Activated T-cell treated with anti-CD3 and anti-CD28 coated beads for 4 hours (primary cell): Measurements from ENCODE around the gene FER1L5.
"Not testable (repeated sequence)": the region's sequence is repeated elsewhere in the genome, so short reads cannot be mapped to it uniquely, and the experiment has no call there.

ENCODE experiments used
- DNase-seq: peaks from one replicate; pipeline ENCODE4 v3.0.0-alpha.2; 2020

FER1L5 gene

DNA sequence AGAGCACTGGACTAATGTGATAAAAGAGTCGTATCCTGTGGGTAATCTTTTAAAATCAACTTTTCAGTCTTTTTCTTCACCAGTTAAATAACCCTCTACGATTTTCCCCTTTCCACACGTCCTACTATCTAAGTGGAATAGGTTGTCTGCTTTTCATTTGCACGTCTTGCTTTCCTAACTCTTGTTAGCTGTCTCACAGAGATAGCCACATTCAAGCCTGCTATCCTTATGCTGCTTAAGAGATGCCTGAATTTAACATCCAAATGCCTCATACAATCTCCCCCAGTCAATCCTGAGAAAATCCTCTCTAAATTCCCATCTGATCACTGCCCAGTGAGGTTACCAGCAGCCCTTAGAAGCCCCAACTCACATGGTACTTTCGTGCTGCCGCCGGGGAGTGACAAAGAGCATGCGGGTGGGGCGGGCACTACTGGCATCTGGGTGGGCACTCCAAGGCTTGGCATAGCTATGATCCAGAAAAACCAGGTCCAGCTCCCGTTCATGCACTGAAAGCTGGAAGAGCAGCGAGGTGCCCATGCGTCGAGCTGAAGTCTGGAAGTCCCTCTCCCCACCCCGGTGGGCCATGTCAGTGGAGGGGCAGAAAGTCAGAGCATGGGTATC lies 5.9 kb upstream of the FER1L5 start:
- no peak for DNase-seq

DNA sequence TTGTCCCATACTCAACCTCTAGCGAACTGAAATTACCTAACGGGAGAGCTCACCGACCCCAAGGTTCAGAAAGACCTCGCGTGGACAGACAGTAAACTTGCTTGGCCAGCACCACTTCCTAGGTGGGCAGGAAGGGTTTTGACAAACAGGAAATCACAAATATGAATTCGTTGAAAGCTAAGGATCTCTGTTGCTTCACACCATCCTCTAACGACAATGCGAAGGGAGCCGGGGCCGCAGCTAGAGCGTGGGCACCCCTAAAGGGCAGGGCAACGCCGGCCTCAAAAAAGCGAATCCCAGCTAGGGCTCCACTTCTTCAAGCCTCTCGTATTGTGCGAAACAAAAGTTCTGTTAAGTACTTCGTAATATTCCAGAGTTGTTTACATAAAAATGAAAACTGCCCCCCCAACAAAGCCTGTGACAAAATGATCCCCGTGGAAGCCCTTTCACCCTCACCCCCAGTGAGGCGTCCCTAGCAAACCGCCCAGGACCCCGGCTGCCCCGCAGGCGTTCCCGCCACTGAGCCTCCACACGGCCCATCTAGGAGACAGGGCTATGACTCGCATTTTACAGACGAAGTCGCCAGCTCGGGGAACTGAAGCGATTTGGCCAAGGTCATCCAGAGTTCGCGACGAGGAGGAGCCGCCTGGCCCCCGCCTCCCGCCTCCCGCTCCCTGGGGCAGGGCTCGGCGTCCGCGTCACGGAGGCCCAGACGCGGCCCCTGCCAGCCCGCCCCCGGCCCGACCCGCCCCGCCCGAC lies 5.0 kb upstream of the FER1L5 start:
- DNase-seq = peak; percentile 64

DNA sequence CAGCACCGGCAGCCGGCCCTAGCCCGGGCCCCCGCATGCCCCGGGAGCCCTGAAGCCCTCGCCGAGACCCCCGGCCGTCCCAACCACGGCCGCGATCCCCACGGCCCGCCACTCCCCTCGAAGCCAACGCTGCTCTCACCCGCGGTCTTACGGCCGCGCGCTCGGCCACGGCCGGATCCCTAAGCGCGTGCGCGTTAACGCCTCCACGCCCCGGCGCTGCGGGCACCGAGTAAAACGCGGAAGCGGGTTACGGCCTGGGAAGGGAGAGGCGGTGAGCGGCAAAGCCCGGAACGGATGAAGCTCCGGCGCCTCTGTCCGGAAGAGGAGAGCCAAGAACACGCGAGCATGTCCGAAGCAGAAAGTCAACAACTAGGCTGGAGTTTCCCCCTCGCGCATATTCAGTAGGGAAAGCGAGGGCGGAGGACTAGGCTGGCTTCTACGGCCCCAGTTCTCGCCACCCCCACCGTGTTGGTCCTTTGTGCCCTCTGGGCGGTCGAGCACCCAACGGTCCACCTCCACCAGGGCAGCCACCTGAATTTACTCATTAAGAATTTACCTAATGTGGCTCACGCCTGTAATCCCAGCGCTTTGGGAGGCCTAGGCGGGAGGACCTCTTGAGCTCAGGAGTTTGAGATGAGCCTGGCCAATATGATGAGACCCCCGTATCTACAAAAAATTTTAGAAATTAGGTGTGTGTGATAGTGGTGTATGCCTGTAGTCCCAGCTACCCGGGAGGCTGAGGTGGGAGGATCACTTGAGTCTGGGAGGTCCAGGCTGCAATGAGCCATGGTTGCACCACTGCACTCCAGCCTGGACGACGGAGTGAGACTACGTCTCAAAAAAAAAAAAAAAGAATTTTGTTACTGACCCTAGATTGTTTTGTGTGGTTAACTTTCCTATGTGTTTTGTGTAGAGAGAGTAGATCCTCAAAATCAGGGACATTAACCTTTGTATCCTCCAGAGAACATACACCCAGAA lies 4.1 kb upstream of the FER1L5 start, which contains the start of gene KANSL3:
KANSL3 (minus strand) TSS at position 169 of the 978 bp plus-strand sequence. CDS start 1,177 bp downstream, outside the sequence.
- peak; percentile 86 for DNase-seq

DNA sequence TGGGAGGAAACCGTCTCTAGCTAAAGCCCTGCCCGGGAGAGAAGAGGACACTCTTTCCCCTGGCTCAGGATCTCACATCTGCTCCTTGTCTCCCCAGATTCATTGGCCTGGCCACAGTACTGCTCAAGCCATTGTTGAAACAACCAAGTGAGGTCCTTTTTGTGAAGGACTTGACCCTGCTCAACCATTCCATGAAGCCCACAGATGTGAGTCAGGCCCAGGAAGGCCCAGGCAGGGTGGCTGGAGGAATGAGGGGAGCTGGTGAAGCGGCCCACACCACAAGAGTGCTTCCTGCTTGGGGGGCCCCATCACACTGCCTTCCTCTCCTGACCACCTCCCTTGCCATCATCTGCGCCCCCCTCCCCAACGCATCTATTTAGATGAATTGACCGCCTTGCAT lies 5.1 kb downstream of the FER1L5 start:
- DNase-seq = no peak

DNA sequence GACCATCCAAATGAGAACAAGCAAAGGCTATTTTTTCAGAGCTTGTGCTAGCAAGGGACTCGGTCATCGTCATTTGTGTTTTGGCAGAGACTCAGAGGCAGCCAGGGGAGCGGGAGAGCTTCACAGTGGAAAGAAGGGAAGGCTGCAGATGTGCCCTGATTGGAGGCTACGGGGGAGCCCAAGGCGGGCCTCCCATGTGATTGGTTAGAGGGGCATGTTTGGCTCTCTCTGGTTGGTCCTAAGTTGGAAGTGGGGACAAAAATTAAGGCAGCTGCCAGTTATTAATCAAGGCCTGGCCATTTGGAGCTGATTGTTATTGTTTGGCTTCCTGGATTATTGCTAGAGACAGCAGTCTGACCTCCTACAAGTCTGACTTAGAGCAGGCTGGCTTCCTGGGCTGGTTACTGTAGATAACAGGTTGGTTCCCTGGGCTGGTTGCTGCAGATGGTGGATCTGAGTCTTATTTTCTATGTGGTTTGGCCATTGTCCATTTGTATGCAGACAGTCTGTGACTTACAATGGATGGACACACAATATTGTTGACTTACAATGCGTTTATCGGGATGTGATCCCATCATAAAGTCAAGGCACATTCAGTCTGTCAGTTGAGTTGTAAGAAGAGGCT lies 5.9 kb downstream of the FER1L5 start:
- no peak for DNase-seq

DNA sequence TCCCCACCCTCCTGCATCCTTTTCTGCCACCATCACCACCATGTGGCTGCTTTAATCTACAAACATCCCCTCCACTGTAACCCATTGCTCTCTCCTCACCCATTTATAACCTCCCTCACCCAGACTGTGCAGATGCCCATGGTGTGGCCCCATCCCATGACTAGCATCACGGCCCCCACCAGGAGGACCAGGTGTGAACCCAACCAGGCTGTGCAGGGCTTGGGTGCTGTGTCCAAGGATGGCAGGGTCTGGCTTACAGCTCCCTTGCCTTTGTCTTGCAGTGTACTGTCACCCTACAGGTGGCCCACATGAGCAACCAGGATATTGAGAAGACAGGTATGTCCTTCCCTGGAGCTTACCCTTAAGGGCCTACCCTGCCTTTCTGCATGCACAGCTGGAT lies 6.8 kb downstream of the FER1L5 start:
- DNase-seq = no peak

DNA sequence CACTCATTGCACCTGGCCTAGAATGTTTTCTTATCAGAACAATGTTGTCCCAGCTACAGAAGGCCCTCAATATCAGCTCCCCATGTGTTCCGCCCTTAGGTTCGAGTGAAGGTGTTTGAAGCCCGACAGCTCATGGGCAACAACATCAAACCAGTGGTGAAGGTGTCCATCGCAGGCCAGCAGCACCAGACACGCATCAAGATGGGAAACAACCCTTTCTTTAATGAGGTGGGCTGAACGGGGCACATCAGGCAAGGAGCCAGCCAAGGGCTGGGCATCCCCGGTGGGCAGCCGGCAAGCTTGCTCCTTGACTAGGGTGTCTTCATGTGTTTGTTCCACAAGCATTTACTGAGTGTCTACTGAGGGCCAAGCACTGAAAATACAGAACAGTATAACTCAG lies 9.2 kb downstream of the FER1L5 start:
- no peak for DNase-seq

DNA sequence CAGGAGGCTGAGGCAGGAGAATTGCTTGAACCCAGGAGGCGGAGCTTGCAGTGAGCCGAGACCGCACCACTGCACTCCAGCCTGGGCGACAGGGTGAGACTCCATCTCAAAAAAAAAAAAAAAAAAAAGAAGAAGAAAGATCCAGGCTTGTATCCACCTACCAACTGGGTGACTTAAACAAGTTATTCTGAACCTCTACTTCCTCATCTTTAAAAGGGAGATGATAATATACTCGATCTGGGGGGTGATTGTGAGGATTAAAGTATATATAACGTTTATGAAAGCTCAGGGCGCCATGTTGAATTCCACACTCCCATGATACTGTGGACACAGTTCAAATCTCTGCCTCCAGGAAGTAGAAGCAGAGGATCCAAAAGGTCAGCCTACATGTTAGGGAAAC lies 12.2 kb downstream of the FER1L5 start:
- not testable (repeated sequence) for DNase-seq

DNA sequence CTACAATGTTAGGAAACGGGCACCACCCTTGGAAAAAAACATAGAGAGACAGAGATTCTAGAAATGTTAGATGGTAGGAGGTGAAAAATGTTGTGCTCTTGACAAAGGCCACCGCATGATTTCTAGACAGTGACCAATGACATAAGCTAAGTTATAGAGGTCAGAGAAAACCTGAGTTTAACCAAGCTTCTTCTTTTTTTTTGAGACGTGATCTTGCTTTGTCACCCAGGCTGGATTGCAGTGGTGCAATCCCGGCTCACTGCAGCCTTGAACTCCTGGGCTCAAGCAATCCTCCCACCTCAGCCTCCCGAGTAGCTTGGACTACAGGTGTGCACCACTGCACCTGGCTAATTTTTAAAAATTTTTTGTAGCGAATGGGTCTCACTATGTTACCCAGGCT lies 13.0 kb downstream of the FER1L5 start:
- no peak for DNase-seq

DNA sequence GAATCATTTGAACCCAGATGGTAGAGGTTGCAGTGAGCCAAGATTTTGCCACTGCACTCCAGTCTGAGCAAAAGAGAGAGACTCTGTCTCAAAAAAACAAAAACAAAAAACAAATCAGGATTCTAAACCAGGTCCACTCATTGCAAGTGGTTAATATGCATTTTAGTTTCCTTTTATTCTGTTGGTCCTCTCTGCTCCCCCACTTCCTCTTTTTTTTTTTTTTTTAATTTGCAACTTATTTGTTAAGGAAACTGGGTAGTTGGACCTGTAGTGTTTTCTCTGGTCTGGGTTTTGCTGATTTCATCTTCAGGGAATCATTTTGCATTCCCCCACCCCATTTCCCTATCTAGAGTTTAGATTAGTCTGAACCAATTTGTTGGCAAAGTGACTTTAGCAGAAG lies 14.0 kb downstream of the FER1L5 start:
- DNase-seq = no peak

DNA sequence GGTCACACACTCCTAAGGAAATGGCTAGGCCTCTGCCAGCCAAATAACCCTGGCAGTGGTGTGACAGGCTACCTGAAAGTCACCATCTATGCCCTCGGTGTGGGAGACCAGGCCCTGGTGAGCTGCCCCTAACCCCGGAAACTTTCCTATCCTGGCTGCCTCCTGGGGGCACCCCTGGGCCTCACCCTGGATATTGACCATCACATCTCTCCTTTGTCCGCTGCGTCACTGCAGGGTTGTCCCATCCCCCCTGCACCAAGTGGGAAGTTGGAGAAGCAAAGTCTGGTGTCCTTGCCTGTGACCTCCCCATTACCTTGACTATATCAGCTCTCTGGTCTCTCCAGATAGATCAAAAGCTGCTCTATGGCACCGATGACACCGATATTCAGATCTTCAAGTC lies 18.8 kb downstream of the FER1L5 start:
- DNase-seq = no peak

DNA sequence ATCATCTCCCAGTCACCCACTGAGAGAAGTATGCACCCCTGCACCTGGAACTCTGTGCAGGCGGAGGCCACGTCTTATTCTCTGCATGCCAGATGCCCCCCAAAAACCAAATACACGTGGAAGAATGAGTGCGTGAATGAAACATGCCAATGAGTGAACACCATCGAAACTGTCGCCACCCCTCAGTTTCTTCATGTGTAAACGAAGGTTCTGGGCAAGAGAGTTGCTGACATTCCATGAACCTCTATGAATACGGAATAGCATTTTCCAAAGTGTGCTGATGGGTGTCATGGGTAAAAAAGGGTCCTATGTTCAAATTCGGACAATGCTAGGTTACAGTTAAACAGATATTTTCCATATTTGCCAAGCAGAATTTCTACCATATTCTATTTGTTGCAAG lies 19.8 kb downstream of the FER1L5 start:
- no peak for DNase-seq

DNA sequence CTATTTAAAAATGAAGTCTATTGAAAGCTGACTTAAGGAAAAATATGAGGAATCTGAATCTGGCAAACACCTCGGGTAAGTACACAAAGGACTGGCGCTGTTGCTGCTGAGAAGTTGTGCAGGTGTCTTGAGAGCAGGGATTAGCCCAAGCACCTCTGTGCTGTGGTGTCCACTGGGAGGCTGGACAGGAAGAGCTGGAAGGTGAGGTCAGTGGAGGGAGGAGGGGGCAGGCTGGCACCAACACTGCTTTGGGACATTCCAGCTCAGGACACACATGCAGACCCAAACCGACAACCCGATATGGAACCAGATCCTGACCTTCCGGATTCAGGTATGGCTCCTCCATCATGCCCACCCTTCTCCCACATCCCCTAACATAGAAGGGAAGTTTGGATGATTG lies 20.6 kb downstream of the FER1L5 start:
- no peak for DNase-seq

DNA sequence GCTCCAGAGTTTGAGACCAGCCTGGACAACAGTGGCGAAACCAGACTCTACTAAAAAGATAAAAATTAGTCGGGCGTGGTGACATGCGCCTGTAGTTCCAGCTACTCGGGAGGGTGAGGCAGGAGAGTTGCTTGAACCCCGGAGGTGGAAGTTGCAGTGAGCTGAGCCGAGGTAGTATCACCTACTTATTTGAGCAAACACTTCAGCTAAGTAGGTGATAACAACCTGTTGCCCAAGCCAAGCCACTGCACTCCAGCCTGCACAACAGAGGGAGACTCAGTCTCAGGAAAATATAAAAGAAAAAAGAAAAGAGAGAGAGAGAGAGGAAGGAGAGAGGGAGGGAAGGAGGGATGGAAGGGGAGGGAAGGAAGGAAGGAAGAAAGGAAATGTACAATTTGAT lies 21.3 kb downstream of the FER1L5 start:
- no peak for DNase-seq

DNA sequence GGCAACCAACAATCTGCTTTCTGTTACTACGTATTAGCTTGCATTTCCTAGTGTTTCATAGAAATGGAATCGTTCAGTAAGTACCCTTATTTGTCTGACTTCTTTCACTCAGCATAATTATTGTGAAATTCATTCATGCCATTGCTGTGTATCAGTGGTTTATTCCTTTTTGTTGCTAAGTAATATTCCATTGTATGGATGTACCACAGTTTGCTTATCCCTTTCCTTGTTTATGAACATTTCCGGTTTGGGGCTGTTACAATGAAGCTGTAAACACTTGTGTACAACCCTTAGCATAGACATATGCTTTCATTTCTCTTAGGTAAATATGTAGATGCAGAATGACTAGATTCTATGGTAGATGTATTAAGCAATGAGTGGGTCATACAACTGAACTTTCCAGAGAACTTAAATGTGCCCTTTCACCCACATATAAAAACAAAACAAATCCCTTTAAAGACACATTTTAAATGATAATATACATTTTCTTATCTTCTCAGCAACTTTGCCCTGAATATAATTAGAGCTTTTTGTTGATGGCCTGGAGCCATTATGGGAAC lies 21.9 kb downstream of the FER1L5 start:
- DNase-seq = no peak

DNA sequence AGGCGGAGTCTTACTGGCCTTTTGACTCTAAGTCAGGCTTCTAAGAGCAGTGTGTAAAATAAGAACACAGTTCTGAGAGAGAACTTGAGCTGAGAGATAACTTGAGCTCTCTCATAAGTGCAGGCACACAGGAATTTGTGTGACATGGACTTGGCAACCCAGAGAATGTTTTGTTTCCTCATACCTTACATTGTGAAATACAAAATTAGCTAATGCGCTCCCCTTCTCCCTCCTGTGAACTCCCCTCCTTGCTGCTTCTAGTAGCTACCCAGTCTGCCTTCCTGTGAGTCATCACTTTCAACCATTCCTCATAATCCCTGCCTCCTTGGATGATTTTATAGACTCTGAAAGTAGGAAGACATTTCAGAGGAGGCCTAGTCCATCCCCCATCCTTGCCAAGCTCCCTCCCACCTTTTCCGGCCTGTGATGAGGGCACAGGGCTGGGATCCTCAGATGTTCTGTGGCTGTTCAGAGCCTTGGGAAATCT lies 22.6 kb downstream of the FER1L5 start:
- DNase-seq = no peak

DNA sequence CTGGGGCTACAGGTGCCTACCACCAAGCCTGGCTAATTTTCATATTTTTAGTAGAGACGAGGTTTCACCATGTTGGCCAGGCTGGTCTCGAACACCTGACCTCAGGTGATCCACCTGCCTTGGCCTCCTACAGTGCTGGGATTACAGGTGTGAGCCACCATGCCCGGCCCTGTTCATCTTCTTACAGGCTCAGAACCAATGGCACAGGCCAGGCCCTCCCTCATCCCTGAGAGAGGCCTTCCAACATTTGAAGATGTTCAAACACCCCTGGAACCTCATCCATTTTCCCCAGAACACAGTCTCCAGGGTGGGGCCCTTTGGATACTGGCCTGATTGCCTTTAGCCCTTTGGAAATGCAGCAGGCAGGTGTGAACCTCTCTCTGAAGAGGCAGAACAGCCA lies 23.2 kb downstream of the FER1L5 start:
- not testable (repeated sequence) for DNase-seq

DNA sequence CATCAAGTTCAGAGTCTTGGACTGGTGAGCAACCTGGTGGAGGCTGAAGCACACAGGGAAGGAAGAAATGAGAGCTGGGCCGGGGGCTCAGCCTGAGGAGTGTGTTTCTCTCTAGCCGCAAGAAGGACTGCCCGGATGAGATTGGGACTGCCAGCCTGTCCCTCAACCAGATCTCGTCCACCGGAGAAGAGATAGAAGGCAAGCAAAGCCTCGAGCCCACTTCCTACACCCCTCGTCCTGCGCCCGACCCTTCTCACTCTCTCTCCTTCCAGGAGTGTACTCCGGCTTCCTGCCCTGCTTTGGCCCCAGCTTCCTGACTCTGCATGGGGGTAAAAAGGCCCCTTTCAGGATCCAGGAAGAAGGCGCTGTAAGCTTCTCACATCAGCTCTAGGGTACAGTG lies 26.2 kb downstream of the FER1L5 start:
- no peak for DNase-seq

DNA sequence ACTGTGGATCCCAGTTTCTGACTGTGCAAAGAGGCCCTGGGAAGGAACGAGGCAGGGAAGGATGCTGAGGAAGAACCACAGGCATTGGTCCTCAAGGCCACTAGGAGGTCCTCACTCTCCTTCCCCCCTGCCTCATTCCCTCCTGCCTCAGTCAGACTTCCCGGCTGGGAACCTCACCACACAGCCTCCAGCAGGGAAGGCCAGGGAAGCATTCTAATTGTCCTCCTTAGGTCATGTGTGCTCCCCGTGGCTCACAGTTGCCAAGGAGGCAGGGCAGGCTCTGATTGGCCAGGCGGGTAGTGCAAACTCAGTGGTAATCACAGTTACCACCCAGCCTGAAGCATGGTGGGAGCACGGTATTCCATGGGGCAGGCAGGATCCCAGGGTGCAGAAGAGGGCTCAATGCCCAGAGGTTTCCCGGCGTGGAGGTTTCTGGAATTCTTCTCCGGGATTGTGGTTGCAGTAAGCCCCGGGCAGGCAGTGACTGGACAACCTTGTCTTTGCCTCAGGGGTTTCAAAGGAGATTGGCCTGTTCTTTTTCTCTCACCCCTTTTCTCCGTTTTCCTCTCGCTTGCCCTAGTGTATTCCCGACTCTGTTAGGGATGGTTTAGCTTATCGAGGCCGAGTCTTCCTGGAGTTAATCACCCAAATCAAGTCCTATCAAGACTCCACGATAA lies 27.1 kb downstream of the FER1L5 start:
- DNase-seq = no peak

DNA sequence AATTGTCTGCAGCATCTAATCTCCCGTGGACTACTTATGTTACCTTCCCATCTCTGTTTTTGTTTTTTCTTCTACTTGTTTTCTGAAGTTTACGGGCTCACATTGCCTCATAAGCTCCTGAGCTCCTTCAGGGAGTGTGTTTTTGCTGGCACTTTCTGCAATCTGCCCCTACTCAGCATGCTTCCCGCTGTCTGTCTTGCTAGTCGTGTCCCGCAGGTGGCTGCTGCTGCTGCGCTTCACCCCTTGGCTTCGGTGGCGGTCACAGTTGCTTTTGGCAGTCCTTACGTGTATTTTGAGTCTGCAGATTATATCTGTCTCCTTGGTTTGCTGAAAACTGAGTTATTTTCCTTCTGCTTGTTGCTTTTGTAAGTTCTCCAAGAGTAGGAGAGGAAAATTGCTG lies 37.3 kb downstream of the FER1L5 start:
- no peak for DNase-seq

DNA sequence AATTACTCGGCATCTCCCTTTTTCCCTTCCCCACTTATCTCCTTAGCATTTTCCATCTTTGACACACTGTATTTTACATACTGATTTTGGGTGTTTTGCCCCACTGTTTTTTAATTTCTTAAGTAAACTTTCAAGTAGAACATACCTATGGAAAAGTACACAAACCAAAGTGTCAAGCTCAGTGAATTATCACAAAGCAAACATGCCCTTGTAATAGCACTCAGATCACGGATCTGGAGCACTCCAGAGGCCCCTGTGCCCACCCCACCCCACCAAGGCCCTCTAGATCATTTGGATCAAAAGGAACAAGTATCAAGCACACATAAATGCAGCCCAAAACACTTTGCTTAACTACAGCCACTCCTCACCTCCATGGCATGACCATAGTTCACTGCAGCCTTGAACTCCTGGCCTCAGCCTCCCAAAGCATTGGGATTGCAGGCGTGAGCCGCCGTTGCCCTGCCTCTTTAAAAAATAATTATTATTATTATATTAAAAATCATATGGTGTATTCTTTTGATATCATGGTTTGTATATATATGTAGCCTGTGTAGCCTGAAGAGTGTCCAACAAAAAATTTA lies 38.1 kb downstream of the FER1L5 start:
- no peak for DNase-seq

DNA sequence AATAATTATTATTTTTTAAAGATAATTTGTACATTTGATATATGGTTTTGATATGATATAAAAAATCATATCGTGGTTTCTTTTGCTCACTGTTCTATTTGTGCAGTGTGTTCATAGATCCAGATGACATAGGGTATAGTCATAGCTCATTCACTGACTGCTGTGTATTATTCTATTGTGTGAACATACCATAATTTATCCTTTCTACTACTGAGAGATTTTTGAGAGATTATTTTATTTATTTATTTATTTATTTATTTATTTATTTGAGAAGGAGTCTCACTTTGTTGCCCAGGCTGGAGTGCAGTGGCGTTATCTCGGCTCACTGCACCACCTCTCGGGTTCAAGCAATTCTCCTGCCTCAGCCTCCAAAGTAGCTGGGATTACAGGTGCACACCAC lies 39.0 kb downstream of the FER1L5 start:
- no peak for DNase-seq
